ENCODE results near the gene TKFC. TPM values are rescaled to one million over a fixed set of nuclear protein-coding genes. Genes with fewer than 3 reads are reported as not detected.

TKFC gene, protein sequence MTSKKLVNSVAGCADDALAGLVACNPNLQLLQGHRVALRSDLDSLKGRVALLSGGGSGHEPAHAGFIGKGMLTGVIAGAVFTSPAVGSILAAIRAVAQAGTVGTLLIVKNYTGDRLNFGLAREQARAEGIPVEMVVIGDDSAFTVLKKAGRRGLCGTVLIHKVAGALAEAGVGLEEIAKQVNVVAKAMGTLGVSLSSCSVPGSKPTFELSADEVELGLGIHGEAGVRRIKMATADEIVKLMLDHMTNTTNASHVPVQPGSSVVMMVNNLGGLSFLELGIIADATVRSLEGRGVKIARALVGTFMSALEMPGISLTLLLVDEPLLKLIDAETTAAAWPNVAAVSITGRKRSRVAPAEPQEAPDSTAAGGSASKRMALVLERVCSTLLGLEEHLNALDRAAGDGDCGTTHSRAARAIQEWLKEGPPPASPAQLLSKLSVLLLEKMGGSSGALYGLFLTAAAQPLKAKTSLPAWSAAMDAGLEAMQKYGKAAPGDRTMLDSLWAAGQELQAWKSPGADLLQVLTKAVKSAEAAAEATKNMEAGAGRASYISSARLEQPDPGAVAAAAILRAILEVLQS
- 10 to 100 TPM; 16.0 to 24.5 (median 20.0) TPM for total RNA-seq

DNA sequence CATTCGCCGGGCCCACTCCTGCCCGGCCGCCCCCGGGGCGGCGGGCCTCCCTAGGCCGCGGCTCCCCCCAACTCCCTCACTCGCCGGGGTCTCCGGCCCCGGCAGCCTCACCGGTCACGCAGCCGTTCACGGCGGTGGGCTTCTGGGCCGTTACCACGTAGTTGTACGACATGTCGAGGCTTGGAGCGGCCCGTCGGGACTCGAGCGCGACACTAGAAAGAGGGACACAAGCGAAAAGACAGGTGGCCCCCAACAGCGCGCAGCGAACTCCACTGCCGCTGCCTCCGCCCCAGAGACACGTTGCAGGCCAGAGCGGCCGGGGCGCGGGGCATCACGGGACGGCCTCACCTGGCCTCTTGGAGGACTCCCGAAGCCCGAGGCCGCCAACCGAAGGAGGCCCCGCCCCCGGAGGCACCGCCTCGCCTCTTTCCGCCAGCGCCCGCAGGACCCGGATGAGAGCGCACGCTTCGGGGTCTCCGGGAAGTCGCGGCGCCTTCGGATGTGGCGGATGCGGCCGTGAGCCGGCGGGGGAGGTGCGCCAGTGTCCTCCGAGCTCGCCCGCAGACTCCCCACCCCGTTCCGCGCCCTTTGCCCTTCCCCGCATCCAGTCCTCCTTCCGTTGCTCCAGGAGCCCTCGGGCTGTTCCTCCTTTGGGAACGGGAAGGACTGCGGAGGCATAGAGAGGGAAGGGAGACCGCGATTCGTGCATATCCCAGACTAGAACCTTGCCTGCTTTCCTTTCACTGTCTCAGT is at the start of gene TKFC, which contains the start of gene DDB1:
TSS of gene TKFC (plus strand) at position 432 of the 753 bp plus-strand sequence. CDS start 1,501 bp downstream, outside the sequence.
TSS of gene DDB1 (minus strand) at position 309 of the 753 bp plus-strand sequence. CDS start at position 172, 137 bp downstream.
- DNase-seq (ENCODE audit: low spot score) = peak; percentile 86

DNA sequence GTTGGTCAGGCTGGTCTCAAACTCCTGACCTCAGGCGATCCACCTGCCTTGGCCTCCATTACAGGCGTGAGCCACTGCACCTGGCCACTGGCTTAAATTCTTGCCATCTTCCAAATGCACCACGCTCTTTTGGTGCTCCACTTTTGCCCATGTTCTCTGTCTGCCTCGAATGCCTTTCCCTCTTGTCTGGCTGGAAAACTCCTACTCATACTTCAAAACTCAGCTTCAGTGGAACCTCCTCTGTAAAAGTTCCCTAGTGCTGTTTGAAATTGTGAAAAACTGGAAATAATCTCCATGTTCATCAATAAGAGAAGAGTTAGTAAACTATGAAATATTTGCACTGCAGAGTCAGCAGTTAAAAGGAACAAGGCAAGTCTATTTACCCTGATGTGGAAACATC is 49.4 kb upstream of the TKFC start:
- ATAC-seq (ENCODE audit: low FRiP score) = no peak
- no peak for DNase-seq (ENCODE audit: low spot score)
- TF ChIP-seq, protein P1, sequence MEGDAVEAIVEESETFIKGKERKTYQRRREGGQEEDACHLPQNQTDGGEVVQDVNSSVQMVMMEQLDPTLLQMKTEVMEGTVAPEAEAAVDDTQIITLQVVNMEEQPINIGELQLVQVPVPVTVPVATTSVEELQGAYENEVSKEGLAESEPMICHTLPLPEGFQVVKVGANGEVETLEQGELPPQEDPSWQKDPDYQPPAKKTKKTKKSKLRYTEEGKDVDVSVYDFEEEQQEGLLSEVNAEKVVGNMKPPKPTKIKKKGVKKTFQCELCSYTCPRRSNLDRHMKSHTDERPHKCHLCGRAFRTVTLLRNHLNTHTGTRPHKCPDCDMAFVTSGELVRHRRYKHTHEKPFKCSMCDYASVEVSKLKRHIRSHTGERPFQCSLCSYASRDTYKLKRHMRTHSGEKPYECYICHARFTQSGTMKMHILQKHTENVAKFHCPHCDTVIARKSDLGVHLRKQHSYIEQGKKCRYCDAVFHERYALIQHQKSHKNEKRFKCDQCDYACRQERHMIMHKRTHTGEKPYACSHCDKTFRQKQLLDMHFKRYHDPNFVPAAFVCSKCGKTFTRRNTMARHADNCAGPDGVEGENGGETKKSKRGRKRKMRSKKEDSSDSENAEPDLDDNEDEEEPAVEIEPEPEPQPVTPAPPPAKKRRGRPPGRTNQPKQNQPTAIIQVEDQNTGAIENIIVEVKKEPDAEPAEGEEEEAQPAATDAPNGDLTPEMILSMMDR (IDR thresholded peaks at IDR 0.05) = no peak

More for the DNA sequence above, at the start of gene TKFC, which contains the start of gene DDB1:
- ATAC-seq (ENCODE audit: low FRiP score) = peak; percentile 95
- TF ChIP-seq, protein P1 (IDR thresholded peaks at IDR 0.05) = no peak

DNA sequence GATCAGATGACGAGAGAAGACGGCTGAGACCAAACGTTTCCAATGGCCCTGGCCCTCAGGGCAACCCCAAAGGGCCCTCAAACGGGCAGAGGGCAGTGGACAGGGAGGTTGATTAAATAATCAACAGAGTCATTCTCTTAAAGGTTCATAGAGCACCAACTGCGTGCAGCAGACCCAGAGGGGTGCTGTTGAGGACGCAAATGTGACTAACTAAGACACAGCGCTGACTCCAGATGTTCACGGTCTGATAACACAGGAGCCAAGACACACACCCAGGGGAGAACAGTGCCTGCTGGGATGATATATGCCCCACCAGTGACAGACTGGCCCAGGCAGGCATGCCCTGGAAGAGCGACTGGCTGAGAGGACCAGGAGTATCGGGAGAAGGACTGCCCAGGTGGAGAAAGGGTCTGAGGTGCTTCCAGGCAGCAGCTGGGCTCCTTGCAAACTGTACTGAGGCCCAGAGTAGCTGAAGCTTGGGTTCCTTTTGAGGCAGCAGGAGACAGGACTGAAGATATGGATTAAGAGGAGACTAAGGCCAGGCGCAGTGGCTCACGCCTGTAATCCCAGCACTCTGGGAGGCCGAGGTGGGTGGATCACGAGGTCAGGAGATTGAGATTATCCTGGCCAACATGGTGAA is 45.6 kb upstream of the TKFC start:
- ATAC-seq (ENCODE audit: low FRiP score) = no peak
- TF ChIP-seq, protein P1 (IDR thresholded peaks at IDR 0.05) = no peak

DNA sequence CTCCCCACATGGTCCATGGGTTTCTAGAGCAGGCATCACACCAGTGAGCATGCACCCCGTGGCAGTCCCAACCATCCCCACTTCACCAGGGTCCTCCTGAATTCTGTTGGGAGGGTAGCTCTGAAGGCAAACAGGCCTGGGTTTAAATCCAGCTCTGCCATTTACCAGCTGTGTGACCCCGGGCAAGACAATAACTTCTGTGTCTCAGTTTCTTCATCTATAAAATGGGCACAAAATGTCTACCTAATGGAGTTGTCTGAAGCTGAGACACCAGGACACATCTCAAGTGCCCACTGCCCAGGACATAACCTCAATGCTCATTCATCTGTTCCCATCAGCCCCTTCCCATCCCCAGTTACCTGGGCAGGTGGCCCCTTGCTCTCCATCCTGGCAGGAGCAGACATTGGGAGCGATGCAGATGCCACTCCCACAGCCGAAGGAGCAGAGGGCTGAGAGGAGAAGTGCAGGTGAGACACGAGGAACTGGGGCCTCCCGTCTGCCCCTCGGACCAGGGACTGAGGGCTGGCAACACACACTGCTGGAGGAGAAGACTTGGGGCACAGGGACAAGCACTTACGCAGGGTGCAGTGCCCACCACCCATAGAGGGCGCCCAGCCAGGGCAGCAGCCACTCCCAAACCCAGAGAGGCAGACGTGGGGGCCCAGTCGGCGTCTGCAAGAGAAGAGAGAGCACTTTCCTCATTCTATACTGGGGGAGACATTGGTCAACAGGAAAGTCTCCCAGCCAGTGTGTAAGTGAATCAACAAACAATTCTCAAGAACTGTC is 41.9 kb upstream of the TKFC start:
- TF ChIP-seq, protein P1 (IDR thresholded peaks at IDR 0.05) = no peak
- DNase-seq (ENCODE audit: low spot score) = no peak
- ATAC-seq (ENCODE audit: low FRiP score) = no peak

More for the DNA sequence above, 45.6 kb upstream of the TKFC start:
- DNase-seq (ENCODE audit: low spot score) = no peak

DNA sequence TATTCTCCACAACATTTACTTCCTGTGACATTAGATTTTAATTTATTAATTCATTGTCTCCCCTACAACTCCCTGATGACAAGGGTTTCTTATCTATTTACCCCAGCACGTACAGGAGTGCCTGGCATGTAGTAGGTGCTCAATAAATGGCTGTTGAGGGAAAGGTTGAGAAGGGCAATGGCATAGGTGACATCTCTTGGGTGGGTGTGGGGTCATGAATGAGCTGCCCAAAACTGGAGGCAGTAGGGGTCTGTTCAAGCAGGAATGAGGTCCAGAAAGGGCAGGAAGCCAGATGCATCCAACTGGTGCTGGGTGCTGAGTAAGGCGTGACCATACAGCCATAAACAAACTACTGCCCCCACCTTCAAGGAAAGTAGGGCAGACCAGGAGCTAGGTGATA is 40.7 kb upstream of the TKFC start:
- TF ChIP-seq, protein P1 (IDR thresholded peaks at IDR 0.05) = no peak
- no peak for ATAC-seq (ENCODE audit: low FRiP score)
- DNase-seq (ENCODE audit: low spot score) = no peak
